Spleen (tissue), 7 donors: Measurements from ENCODE around the gene NCK2.

Experiments used
- POLR2AphosphoS5 ChIP-seq, 3 donors: sonication (generic); formaldehyde crosslinking; IDR thresholded peaks; one replicate each; pipeline ENCODE4 v1.5.1; 2017; ENCODE audit warnings: antibody characterized with exemption in 3 of 3
- TF ChIP-seq, protein P1 (sequence below), 11 experiments: fragments of 200-600 bp in 7 of 11; fragments of 450-650 bp in 4 of 11; sonication (generic) in 4 of 11; IDR thresholded peaks in 8 of 11; conservative IDR thresholded peaks in 3 of 11; 1 replicate in 7 of 11; 2 replicates in 4 of 11; pipeline versions ENCODE4 v1.4.0 to v1.8.0; 2016 to 2021; ENCODE audit warnings: antibody characterized with exemption in 11 of 11, inconsistent platforms in 4 of 11, mild to moderate bottlenecking in 1 of 11
- donor health status: DM: no; HTN: no; CAD: no; lungs with moderate emphysema.
- donor health status: DM: no; HTN: no; CAD: no.
- donor health status: DM: no; HTN: no; CAD: no.

DNA sequence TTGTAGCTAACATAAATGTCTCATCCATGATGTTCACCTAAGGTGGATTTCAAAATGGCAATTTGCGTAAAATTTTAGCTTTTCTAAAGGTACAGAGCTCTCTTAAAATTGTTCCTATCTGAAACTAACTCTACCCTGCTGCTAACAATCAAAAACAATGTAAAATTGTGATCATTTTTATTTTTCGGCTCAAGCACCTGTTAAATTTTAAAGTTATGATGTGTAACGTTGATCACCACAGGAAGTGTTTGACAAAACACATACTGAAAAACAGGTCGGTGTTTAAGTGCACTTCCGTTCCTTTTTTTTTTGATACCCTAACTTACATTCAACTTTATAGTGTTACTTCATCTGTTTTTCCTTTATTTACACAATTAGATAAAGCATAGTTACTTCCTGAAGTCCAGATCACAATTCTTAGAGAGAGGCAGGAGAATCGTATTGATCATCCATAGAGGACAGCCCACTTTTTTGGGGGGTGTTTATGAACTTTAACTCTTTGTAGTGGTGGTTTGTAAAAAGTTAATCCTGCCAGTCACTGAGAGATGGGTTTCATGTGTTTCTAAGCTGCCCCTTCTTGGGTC is 6.0 kb upstream of the NCK2 start:
- TF ChIP-seq, protein P1, sequence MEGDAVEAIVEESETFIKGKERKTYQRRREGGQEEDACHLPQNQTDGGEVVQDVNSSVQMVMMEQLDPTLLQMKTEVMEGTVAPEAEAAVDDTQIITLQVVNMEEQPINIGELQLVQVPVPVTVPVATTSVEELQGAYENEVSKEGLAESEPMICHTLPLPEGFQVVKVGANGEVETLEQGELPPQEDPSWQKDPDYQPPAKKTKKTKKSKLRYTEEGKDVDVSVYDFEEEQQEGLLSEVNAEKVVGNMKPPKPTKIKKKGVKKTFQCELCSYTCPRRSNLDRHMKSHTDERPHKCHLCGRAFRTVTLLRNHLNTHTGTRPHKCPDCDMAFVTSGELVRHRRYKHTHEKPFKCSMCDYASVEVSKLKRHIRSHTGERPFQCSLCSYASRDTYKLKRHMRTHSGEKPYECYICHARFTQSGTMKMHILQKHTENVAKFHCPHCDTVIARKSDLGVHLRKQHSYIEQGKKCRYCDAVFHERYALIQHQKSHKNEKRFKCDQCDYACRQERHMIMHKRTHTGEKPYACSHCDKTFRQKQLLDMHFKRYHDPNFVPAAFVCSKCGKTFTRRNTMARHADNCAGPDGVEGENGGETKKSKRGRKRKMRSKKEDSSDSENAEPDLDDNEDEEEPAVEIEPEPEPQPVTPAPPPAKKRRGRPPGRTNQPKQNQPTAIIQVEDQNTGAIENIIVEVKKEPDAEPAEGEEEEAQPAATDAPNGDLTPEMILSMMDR (IDR thresholded peaks at IDR 0.05 in 8 of 11, conservative IDR thresholded peaks at IDR 0.05 in 3 of 11) = no peak
- no peak for TF ChIP-seq POLR2AphosphoS5 (IDR thresholded peaks at IDR 0.05)
